Measurements from ENCODE around the gene CTLA4.

Gene CTLA4

DNA sequence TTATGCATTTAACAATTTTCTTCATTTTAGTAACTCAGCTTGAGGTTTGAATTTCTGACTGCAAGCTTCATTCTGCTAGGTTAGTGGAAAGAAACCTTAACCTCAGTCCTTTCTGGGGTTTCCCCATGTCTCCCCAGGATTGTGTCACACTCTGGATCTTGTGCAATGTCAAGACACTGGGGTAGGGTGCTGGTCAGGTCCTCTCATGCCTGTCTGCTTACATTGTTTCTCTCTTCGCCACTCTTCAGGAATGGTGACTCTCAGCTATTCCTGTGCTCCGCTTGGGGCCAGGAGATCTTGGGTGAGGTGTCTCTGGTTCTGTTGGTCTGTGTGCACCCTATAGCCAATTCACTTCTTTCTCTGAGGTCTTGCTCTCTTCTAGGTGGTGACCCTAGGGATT lies 23.9 kb downstream of the CTLA4 start:
- peak; percentile 3 for DNase-seq (ENCODE audit: low spot score)

- DNase-seq (ENCODE audit: low spot score) = no peak
These were observed 24.6 kb downstream of the CTLA4 start for GRCh38 chr2:203892207-203892606.

GRCh38 chr2:203893401-203893800 lies 25.8 kb downstream of the CTLA4 start:
- no peak for DNase-seq (ENCODE audit: low spot score)

DNA sequence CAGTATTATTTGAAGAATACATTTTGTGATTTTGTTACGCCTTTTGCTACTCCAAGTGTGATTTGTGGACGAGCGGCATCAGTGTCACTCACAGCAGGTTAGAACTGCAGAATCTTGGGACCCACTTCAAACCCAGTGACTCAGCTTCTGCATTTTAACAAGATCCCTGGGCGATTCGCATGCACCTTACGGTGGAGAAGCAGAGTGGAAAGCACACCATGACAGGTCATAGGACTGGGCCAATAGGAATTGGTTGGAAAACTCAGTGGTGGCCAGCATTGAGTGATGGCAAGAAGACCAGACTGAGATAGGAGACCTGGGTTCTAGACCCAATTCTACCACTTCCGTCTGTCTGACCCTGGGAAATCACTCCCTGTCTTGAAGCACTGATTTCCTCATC lies 26.3 kb downstream of the CTLA4 start:
- no peak for DNase-seq (ENCODE audit: low spot score)

GRCh38 chr2:203894262-203894661 lies 26.7 kb downstream of the CTLA4 start:
- DNase-seq (ENCODE audit: low spot score) = no peak

GRCh38 chr2:203897544-203897943 lies 30.0 kb downstream of the CTLA4 start:
- DNase-seq (ENCODE audit: low spot score) = no peak

DNA sequence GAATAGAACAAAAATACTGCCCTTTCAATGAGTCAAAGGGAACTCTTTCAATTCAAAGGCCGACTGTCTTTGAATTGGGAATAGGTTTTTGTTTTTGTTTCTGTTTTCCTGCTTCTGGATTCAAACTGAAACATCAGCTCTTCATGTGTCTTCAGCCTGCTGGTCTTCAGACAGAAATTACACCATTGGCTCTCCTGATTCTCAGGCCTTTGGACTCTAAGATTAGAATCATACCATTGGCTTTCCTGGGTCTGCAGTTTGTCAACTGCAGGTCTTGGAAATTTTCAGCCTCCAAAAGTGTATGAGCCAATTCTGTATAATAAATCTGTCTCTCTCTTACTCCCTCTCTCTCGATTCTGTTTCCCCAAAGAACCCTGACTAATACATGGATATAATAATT lies 31.1 kb downstream of the CTLA4 start:
- DNase-seq (ENCODE audit: low spot score) = no peak

DNA sequence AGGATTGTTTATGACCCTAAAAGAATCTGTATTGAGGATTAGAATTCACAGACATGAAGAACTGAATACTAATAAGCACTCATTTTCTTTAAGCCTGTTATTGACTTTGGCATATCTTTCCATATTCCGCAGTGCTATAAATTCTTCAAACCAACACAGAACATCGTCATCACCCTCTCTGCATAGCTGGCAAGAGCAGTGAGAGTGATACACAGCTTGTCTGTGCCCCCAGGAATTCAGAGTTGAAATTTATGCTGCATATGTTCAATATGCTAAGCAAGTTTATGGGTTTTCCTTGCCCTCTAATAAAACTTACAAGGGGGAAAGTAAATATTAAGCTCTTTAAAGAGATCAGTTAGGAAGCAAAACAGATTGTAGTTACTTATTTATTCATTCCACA lies 32.7 kb downstream of the CTLA4 start:
- DNase-seq (ENCODE audit: low spot score) = no peak

- DNase-seq (ENCODE audit: low spot score) = no peak
These were observed 36.5 kb downstream of the CTLA4 start for GRCh38 chr2:203904022-203904421.

DNA sequence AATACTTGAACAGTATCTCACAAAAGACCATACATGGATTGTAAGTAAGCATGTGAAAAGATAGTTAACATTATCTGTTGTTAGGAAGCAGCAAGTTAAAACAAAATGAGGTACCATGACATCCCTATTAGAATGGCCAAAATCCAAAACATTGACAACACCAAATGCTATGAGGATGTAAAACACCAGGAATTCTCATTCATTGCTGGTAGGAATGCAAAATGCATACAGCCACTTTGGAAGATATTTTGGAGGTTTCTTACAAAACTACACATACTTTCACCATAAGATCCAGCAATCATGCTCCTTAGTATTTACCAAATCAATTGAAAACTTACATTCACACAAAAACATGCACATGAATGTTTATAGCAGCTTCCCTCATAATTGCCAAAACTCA lies 38.1 kb downstream of the CTLA4 start:
- DNase-seq (ENCODE audit: low spot score) = no peak

DNA sequence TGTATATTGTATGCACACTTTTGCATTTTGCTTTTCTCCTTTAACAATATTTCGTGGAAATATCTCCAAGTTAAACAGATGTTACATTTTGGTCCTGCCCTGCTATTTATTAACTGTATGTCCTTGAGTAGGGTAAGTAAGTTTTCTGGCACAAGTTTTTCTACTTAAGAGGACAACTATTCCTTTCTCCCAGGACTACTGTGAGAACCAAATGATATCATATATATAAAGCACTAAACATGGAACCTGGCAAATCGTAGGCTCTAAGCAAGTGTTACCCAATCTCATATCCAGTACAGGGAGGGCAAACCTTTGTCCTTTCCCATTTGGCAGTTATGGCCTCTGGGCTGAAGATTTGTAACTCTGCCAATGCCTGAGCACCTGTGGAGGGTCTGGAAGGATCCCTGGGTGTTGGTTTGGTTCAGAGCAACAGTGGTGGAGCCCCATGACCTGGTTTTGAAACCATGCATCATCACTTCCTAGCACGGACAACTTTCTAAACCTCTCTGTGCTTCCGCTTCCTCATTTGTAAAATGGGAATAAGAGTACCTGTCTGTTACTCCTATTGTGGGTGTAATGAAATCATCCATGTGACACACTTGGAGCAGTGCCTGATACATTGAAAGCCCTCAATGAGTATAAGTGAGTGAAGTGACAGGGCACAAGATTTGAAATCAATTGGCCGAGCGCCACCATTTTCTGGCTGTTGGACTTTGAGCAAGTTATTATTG lies 40.7 kb downstream of the CTLA4 start:
- no peak for DNase-seq (ENCODE audit: low spot score)

GRCh38 chr2:203908797-203909185 lies 41.2 kb downstream of the CTLA4 start:
- DNase-seq (ENCODE audit: low spot score) = no peak

DNA sequence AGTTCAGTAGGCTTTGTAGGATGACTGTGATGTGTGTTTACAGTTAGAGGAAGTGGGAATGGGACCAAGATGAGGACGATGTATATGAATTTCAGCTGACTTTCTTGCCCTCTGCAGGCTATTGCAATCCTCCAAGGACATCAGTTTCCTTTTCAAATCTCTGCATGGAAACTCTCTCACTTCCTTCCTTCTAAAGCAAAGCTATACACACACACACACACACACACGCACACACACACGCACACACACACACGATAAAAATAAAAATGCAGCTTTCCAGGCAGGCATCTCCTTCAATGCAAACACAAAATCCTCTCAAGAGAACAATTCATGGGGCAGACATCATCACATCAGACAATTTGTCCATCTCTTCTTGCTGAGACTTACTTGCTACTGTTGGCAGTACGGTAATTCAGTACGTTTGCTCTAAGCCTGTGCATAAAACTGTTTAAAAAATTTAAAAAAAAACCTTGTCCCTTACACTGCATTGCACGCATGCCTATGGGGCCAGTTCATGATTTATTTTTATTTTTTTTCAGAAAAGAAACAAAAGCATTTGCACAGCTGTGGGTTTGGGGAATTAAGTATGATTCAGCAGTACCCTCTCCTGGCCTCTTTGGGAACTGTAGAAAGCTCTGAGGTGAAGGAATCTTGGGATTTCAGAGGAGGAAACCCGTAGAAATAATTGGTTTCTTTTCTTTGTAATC lies 41.8 kb downstream of the CTLA4 start:
- DNase-seq (ENCODE audit: low spot score) = peak; percentile 37

GRCh38 chr2:203909974-203910373 lies 42.4 kb downstream of the CTLA4 start:
- peak; percentile 8 for DNase-seq (ENCODE audit: low spot score)

- DNase-seq (ENCODE audit: low spot score) = no peak
These were observed 46.4 kb downstream of the CTLA4 start for GRCh38 chr2:203913947-203914346.

- DNase-seq (ENCODE audit: low spot score) = no peak
These were observed 47.1 kb downstream of the CTLA4 start for GRCh38 chr2:203914546-203915182.

GRCh38 chr2:203915256-203915655 lies 47.7 kb downstream of the CTLA4 start:
- no peak for DNase-seq (ENCODE audit: low spot score)

DNA sequence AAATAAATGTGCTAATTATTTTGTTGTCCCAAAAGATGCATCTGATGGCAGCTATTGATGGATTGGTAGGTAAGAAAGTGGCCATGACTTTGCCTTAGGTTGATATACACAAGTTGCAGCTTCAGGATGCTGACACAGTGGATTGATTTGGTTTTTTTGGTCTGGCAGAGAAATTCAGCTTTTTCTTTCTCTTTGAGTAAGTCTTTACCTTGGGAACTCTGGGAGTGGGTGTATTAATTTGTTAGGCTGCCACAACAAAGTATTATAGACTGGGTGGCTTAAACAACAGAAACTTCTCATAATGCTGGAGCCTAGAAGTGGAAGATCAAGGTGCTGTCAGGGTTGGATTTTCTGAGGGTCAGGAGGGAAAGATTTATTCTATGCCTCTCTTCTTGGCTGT lies 49.2 kb downstream of the CTLA4 start:
- no peak for DNase-seq (ENCODE audit: low spot score)

DNA sequence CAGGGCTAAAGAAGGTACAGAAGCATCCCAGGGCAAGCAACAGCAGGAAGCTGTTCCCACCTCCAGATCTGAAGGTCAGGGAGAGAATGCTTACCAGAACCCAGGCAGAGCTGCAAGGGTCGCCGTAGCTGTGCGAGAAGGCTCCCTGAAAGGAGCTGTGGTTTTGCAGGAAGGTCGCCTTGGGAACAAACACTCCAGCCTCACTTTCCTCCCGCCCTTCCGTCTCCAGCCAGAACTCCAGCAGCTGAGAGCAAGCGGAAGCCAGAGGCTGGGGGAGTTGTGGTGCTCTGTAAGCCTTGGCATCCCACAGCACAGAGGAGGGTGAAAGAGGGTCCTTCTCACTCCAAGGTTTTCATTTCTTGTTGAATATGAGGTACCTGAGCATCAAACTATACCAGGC lies 50.7 kb downstream of the CTLA4 start:
- DNase-seq (ENCODE audit: low spot score) = no peak

- DNase-seq (ENCODE audit: low spot score) = no peak
These were observed 51.3 kb downstream of the CTLA4 start for GRCh38 chr2:203918839-203919238.
